ENCODE measurements around the gene SLC30A2.

GRCh38 chr1:26082020-26082350 is 36.1 kb upstream of the SLC30A2 start:
- TF ChIP-seq, protein P1, sequence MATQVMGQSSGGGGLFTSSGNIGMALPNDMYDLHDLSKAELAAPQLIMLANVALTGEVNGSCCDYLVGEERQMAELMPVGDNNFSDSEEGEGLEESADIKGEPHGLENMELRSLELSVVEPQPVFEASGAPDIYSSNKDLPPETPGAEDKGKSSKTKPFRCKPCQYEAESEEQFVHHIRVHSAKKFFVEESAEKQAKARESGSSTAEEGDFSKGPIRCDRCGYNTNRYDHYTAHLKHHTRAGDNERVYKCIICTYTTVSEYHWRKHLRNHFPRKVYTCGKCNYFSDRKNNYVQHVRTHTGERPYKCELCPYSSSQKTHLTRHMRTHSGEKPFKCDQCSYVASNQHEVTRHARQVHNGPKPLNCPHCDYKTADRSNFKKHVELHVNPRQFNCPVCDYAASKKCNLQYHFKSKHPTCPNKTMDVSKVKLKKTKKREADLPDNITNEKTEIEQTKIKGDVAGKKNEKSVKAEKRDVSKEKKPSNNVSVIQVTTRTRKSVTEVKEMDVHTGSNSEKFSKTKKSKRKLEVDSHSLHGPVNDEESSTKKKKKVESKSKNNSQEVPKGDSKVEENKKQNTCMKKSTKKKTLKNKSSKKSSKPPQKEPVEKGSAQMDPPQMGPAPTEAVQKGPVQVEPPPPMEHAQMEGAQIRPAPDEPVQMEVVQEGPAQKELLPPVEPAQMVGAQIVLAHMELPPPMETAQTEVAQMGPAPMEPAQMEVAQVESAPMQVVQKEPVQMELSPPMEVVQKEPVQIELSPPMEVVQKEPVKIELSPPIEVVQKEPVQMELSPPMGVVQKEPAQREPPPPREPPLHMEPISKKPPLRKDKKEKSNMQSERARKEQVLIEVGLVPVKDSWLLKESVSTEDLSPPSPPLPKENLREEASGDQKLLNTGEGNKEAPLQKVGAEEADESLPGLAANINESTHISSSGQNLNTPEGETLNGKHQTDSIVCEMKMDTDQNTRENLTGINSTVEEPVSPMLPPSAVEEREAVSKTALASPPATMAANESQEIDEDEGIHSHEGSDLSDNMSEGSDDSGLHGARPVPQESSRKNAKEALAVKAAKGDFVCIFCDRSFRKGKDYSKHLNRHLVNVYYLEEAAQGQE (IDR thresholded peaks at IDR 0.05) = no peak
- TF ChIP-seq CTCF (IDR thresholded peaks at IDR 0.05) (no peak), EHMT2 (IDR thresholded peaks at IDR 0.05; ENCODE audit: low read depth) (no peak), MAX (IDR thresholded peaks at IDR 0.05) (no peak), JUNB (IDR thresholded peaks at IDR 0.05) (no peak), USF2 (IDR thresholded peaks at IDR 0.05) (no peak), ESRRA (IDR thresholded peaks at IDR 0.05; ENCODE audit: borderline replicate concordance, low read length) (no peak), PHF8 (IDR thresholded peaks at IDR 0.05; ENCODE audit: borderline replicate concordance, low read depth) (no peak), RFX5 (IDR thresholded peaks at IDR 0.05) (no peak), RAD21 (conservative IDR thresholded peaks at IDR 0.05 in 1 of 2, IDR thresholded peaks at IDR 0.05 in 1 of 2) (no peak)
